KMS-11 (cell line): ENCODE data around the gene ARMC2.

ENCODE experiments used
- H2AFZ ChIP-seq: fragments of 200-600 bp; sonication (generic); 2 replicates; pipeline ENCODE4 v1.6.1; 2016; ENCODE audit warnings: antibody characterized with exemption, mixed run types, low read depth
- H3K27ac ChIP-seq: fragments of 200-600 bp; sonication (generic); 2 replicates; pipeline ENCODE4 v1.6.1; 2016; ENCODE audit warnings: mild to moderate bottlenecking, mixed run types
- H3K27me3 ChIP-seq: fragments of 200-600 bp; sonication (generic); 2 replicates; pipeline ENCODE4 v1.6.1; 2017; ENCODE audit warnings: mild to moderate bottlenecking, low read depth, mixed run types, moderate library complexity; ENCODE audit not compliant: insufficient read depth
- H3K36me3 ChIP-seq: fragments of 200-600 bp; sonication (generic); 2 replicates; pipeline ENCODE4 v1.6.1; 2017; ENCODE audit warnings: mild to moderate bottlenecking, mixed run types; ENCODE audit not compliant: insufficient read depth
- H3K4me1 ChIP-seq: fragments of 200-600 bp; sonication (generic); 2 replicates; pipeline ENCODE4 v1.6.1; 2016; ENCODE audit warnings: mild to moderate bottlenecking, low read depth, mixed run types; ENCODE audit not compliant: poor library complexity, severe bottlenecking
- H3K4me2 ChIP-seq: fragments of 200-600 bp; sonication (generic); 2 replicates; pipeline ENCODE4 v1.7.0; 2016; ENCODE audit warnings: mild to moderate bottlenecking, mixed run types
- H3K4me3 ChIP-seq: fragments of 200-600 bp; sonication (generic); IDR thresholded peaks from 2 replicates; pipeline ENCODE4 v1.6.1; 2017; ENCODE audit warnings: low read depth, low read length, mixed read lengths; ENCODE audit not compliant: insufficient read depth
- H3K79me2 ChIP-seq: fragments of 200-600 bp; sonication (generic); 2 replicates; pipeline ENCODE4 v1.6.1; 2016; ENCODE audit warnings: low read depth, mixed run types; ENCODE audit not compliant: insufficient read depth
- H3K9ac ChIP-seq: fragments of 200-600 bp; sonication (generic); 2 replicates; pipeline ENCODE4 v1.6.1; 2016; ENCODE audit warnings: mild to moderate bottlenecking, mixed run types
- H4K20me1 ChIP-seq: fragments of 200-600 bp; sonication (generic); 2 replicates; pipeline ENCODE4 v1.6.1; 2016; ENCODE audit warnings: mild to moderate bottlenecking, mixed run types; ENCODE audit not compliant: insufficient read depth
- TF ChIP-seq, protein P1 (sequence below): fragments of 200-600 bp; sonication (generic); conservative IDR thresholded peaks from 2 replicates; pipeline ENCODE4 v1.6.1; 2017; ENCODE audit warnings: low read depth, mild to moderate bottlenecking, antibody characterized with exemption, low read length, moderate library complexity, mixed read lengths

The ARMC2 gene

DNA sequence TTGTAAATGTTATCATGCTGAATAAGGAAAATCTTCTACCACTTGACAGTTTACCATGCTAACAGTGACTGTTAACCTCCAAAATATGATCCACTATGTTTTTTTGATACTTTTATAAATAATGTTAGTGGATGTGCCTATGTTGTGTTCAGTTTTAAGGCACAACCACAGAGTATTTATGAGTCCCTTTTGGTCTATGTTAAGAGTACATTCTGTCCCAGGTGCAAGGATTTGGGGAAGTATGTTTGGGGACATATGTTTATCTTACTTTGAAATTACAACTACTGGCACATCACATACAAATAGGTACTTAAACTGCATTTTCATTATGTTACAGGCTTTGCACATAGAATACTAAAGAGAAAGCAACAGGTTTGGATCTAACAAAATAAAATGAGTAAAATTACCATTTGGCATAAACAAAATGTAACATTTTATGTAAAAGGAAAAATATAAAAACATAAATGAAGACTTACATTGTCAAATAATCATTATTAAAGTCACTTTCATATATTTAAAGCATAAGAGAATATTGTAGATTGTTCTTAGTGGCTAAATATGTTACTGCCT, 175.2 kb downstream of the ARMC2 start:
- H3K4me2 ChIP-seq = no peak overlapping the region

More for the DNA sequence above, 175.2 kb downstream of the ARMC2 start:
- no peak overlapping the region for H2AFZ ChIP-seq
- no peaks in the 10 kb centered on the region for H3K36me3 ChIP-seq
- peaks cover 9% of the 10 kb centered on the region for H3K4me1 ChIP-seq
- H3K27me3 ChIP-seq = no peaks in the 10 kb centered on the region
- H4K20me1 ChIP-seq = no peaks in the 10 kb centered on the region
- TF ChIP-seq, protein P1, sequence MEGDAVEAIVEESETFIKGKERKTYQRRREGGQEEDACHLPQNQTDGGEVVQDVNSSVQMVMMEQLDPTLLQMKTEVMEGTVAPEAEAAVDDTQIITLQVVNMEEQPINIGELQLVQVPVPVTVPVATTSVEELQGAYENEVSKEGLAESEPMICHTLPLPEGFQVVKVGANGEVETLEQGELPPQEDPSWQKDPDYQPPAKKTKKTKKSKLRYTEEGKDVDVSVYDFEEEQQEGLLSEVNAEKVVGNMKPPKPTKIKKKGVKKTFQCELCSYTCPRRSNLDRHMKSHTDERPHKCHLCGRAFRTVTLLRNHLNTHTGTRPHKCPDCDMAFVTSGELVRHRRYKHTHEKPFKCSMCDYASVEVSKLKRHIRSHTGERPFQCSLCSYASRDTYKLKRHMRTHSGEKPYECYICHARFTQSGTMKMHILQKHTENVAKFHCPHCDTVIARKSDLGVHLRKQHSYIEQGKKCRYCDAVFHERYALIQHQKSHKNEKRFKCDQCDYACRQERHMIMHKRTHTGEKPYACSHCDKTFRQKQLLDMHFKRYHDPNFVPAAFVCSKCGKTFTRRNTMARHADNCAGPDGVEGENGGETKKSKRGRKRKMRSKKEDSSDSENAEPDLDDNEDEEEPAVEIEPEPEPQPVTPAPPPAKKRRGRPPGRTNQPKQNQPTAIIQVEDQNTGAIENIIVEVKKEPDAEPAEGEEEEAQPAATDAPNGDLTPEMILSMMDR = no peak
- no peaks in the 10 kb centered on the region for H3K79me2 ChIP-seq
- no peak overlapping the region for H3K27ac ChIP-seq
- H3K4me3 ChIP-seq = no peak overlapping the region
- no peak overlapping the region for H3K9ac ChIP-seq
